ENCODE measurements around the gene PDE4D.

The PDE4D gene

GRCh38 chr5:59164041-59164830 is 729.3 kb downstream of the PDE4D start:
- no peak overlapping the region for H3K4me3 ChIP-seq (ENCODE audit: insufficient read length, low read depth)
- H3K4me1 ChIP-seq (ENCODE audit: insufficient read depth, insufficient read length): no peaks in the 10 kb centered on the region
- no peaks in the 10 kb centered on the region for H3K36me3 ChIP-seq (ENCODE audit: insufficient read depth, insufficient read length, low read length)
- no peak overlapping the region for H3K9ac ChIP-seq (ENCODE audit: insufficient read length, low read depth)
- no peaks in the 10 kb centered on the region for H3K9me3 ChIP-seq (ENCODE audit: insufficient read depth, low read length)
- TF ChIP-seq SUZ12 (IDR thresholded peaks at IDR 0.05; ENCODE audit: extremely low read depth, insufficient read depth, insufficient read length): no peak
- TF ChIP-seq ZNF274 (IDR thresholded peaks at IDR 0.05; ENCODE audit: low read depth, low read length): no peak
- no peak for TF ChIP-seq YY1 (IDR thresholded peaks at IDR 0.05; ENCODE audit: insufficient read depth, insufficient read length)
- no peaks in the 10 kb centered on the region for H3K27me3 ChIP-seq (ENCODE audit: insufficient read depth, insufficient read length)
- DNase-seq (ENCODE audit: low read depth, low spot score): no peak

GRCh38 chr5:59161221-59162105 is 732.1 kb downstream of the PDE4D start:
- Histone ChIP-seq H3K4me3 (ENCODE audit: insufficient read length, low read depth) (no peak overlapping the region), H3K9ac (ENCODE audit: insufficient read length, low read depth) (no peak overlapping the region), H3K4me1 (ENCODE audit: insufficient read depth, insufficient read length) (no peaks in the 10 kb centered on the region), H3K9me3 (ENCODE audit: insufficient read depth, low read length) (no peaks in the 10 kb centered on the region), H3K36me3 (ENCODE audit: insufficient read depth, insufficient read length, low read length) (no peaks in the 10 kb centered on the region), H3K27me3 (ENCODE audit: insufficient read depth, insufficient read length) (no peaks in the 10 kb centered on the region)
- no peak for DNase-seq (ENCODE audit: low read depth, low spot score)
- TF ChIP-seq SUZ12 (IDR thresholded peaks at IDR 0.05; ENCODE audit: extremely low read depth, insufficient read depth, insufficient read length) (no peak), ZNF274 (IDR thresholded peaks at IDR 0.05; ENCODE audit: low read depth, low read length) (no peak), YY1 (IDR thresholded peaks at IDR 0.05; ENCODE audit: insufficient read depth, insufficient read length) (no peak)

- no peaks in the 10 kb centered on the region for H3K27me3 ChIP-seq (ENCODE audit: insufficient read depth, insufficient read length)
- TF ChIP-seq ZNF274 (IDR thresholded peaks at IDR 0.05; ENCODE audit: low read depth, low read length) (no peak), SUZ12 (IDR thresholded peaks at IDR 0.05; ENCODE audit: extremely low read depth, insufficient read depth, insufficient read length) (no peak)
- no peak overlapping the region for H3K4me3 ChIP-seq (ENCODE audit: insufficient read length, low read depth)
- no peak for DNase-seq (ENCODE audit: low read depth, low spot score)
- H3K9me3 ChIP-seq (ENCODE audit: insufficient read depth, low read length): no peaks in the 10 kb centered on the region
- H3K36me3 ChIP-seq (ENCODE audit: insufficient read depth, insufficient read length, low read length): no peaks in the 10 kb centered on the region
- H3K9ac ChIP-seq (ENCODE audit: insufficient read length, low read depth): no peak overlapping the region
- H3K4me1 ChIP-seq (ENCODE audit: insufficient read depth, insufficient read length): no peaks in the 10 kb centered on the region
These were observed 734.7 kb downstream of the PDE4D start for GRCh38 chr5:59158637-59159391.

GRCh38 chr5:59158165-59158564 is 735.4 kb downstream of the PDE4D start:
- Histone ChIP-seq H3K4me3 (ENCODE audit: insufficient read length, low read depth) (no peak overlapping the region), H3K27me3 (ENCODE audit: insufficient read depth, insufficient read length) (no peaks in the 10 kb centered on the region), H3K9ac (ENCODE audit: insufficient read length, low read depth) (no peak overlapping the region), H3K4me1 (ENCODE audit: insufficient read depth, insufficient read length) (no peaks in the 10 kb centered on the region), H3K36me3 (ENCODE audit: insufficient read depth, insufficient read length, low read length) (no peaks in the 10 kb centered on the region), H3K9me3 (ENCODE audit: insufficient read depth, low read length) (no peaks in the 10 kb centered on the region)
- TF ChIP-seq SUZ12 (IDR thresholded peaks at IDR 0.05; ENCODE audit: extremely low read depth, insufficient read depth, insufficient read length) (no peak), ZNF274 (IDR thresholded peaks at IDR 0.05; ENCODE audit: low read depth, low read length) (no peak), YY1 (IDR thresholded peaks at IDR 0.05; ENCODE audit: insufficient read depth, insufficient read length) (no peak)
- DNase-seq (ENCODE audit: low read depth, low spot score): no peak

GRCh38 chr5:59157068-59157467 is 736.5 kb downstream of the PDE4D start:
- Histone ChIP-seq H3K4me1 (ENCODE audit: insufficient read depth, insufficient read length) (no peaks in the 10 kb centered on the region), H3K36me3 (ENCODE audit: insufficient read depth, insufficient read length, low read length) (no peaks in the 10 kb centered on the region), H3K4me3 (ENCODE audit: insufficient read length, low read depth) (no peak overlapping the region), H3K9ac (ENCODE audit: insufficient read length, low read depth) (no peak overlapping the region), H3K27me3 (ENCODE audit: insufficient read depth, insufficient read length) (no peaks in the 10 kb centered on the region), H3K9me3 (ENCODE audit: insufficient read depth, low read length) (no peaks in the 10 kb centered on the region)
- no peak for TF ChIP-seq SUZ12 (IDR thresholded peaks at IDR 0.05; ENCODE audit: extremely low read depth, insufficient read depth, insufficient read length)
- no peak for DNase-seq (ENCODE audit: low read depth, low spot score)

- Histone ChIP-seq H3K4me1 (ENCODE audit: insufficient read depth, insufficient read length) (no peaks in the 10 kb centered on the region), H3K9ac (ENCODE audit: insufficient read length, low read depth) (no peak overlapping the region), H3K4me3 (ENCODE audit: insufficient read length, low read depth) (no peak overlapping the region), H3K36me3 (ENCODE audit: insufficient read depth, insufficient read length, low read length) (no peaks in the 10 kb centered on the region), H3K27me3 (ENCODE audit: insufficient read depth, insufficient read length) (no peaks in the 10 kb centered on the region), H3K9me3 (ENCODE audit: insufficient read depth, low read length) (no peaks in the 10 kb centered on the region)
- DNase-seq (ENCODE audit: low read depth, low spot score): no peak
- TF ChIP-seq SUZ12 (IDR thresholded peaks at IDR 0.05; ENCODE audit: extremely low read depth, insufficient read depth, insufficient read length): no peak
- no peak for TF ChIP-seq ZNF274 (IDR thresholded peaks at IDR 0.05; ENCODE audit: low read depth, low read length)
- TF ChIP-seq YY1 (IDR thresholded peaks at IDR 0.05; ENCODE audit: insufficient read depth, insufficient read length): no peak
These were observed 740.8 kb downstream of the PDE4D start for GRCh38 chr5:59152701-59153245.

Measured in NT2/D1 (cell line).